Lung (tissue), 12 donors: ENCODE measurements around the gene PRXL2C. TPM values are rescaled to one million over a fixed set of nuclear protein-coding genes. Genes with fewer than 3 reads are reported as not detected.
"Not testable (repeated sequence)": the region's sequence is repeated elsewhere in the genome, so short reads cannot be mapped to it uniquely, and the experiment has no call there.

ENCODE experiments used
- ATAC-seq: fragments of 200-7000 bp; cut with Tn5 transposase; one replicate; pipeline ENCODE4 v1.9.1; 2020; ENCODE audit warnings: moderate number of reproducible peaks; ENCODE audit not compliant: insufficient read depth, low FRiP score
- DNase-seq, 3 donors: peaks; one replicate each; pipeline ENCODE4 v3.0.0-alpha.2; 2013 to 2017
- H3K27ac ChIP-seq, 2 donors: one replicate each; pipeline ENCODE4 v1.5.1; 2013; ENCODE audit warnings: mild to moderate bottlenecking in 2 of 2, moderate library complexity in 2 of 2, control low read depth in 1 of 2, inconsistent platforms in 1 of 2, low read depth in 1 of 2, low read length in 1 of 2
- H3K27me3 ChIP-seq, 3 donors: one replicate each; pipeline ENCODE4 v1.5.1; 2013; ENCODE audit warnings: low read length in 2 of 3; ENCODE audit not compliant: control insufficient read depth in 3 of 3, insufficient read depth in 3 of 3
- H3K36me3 ChIP-seq, 4 donors: one replicate each; pipeline ENCODE4 v1.5.1; 2013; ENCODE audit warnings: low read length in 4 of 4, mild to moderate bottlenecking in 1 of 4, moderate library complexity in 1 of 4; ENCODE audit not compliant: control insufficient read depth in 4 of 4, insufficient read depth in 4 of 4
- H3K4me1 ChIP-seq, 5 donors: one replicate each; pipeline ENCODE4 v1.5.1; 2013; ENCODE audit warnings: low read length in 5 of 5, mild to moderate bottlenecking in 2 of 5, moderate library complexity in 1 of 5; ENCODE audit not compliant: control insufficient read depth in 5 of 5, insufficient read depth in 5 of 5
- H3K4me3 ChIP-seq: one replicate; pipeline ENCODE4 v1.5.1; 2013; ENCODE audit warnings: mild to moderate bottlenecking, control low read depth, moderate library complexity
- H3K9ac ChIP-seq, 2 donors: one replicate each; pipeline ENCODE4 v1.5.1; 2013; ENCODE audit warnings: low read length in 2 of 2, control low read depth in 1 of 2; ENCODE audit not compliant: insufficient read depth in 1 of 2
- H3K9me3 ChIP-seq, 4 donors: one replicate each; pipeline ENCODE4 v1.5.1; 2013; ENCODE audit warnings: low read length in 3 of 4, mild to moderate bottlenecking in 1 of 4, moderate library complexity in 1 of 4; ENCODE audit not compliant: control insufficient read depth in 4 of 4, insufficient read depth in 3 of 4
- CTCF ChIP-seq: IDR thresholded peaks from 2 replicates; pipeline ENCODE4 v1.5.1; 2012; ENCODE audit warnings: mild to moderate bottlenecking; ENCODE audit errors: control extremely low read depth, extremely low read depth
- WGBS, 2 donors: extraction: QIAGEN DNeasy Blood & Tissue Kit; methylation state at CpG; one replicate each; pipeline ENCODE4 v1.1.7; 2013; 5-methylcytosine and 5-hydroxymethylcytosine counted together
- polyA plus RNA-seq, 2 donors: library from polyadenylated mRNA; stranded (reverse); fragments of 200-250 nt; gene quantifications; one replicate each; pipeline ENCODE4 v1.2.1, GENCODE V29; 2013
- total RNA-seq, 2 donors: library from RNA; depleted of rRNA in 1 of 2; stranded (reverse); fragments of >200 nt in 1 of 2; gene quantifications; one replicate each; pipeline ENCODE4 v1.2.1, GENCODE V29; 2014 to 2021
- donor health status: control.
- donor health status: control.
- donor health status: Bipolar disorder and iron deficiency.
- donor health status: healthy.
- donor health status: DM: yes; HTN: yes; CAD: no.

Gene PRXL2C
- total and polyA plus RNA-seq, 4 donors, result 10.2 to 25.3 (median 13.2) TPM

GRCh38 chr9:96680812-96681499 lies 25.8 kb upstream of the PRXL2C start:
- Histone ChIP-seq H3K4me3 (no peak overlapping the region), H3K4me1 (no peaks in the 10 kb centered on the region), H3K27me3 (no peaks in the 10 kb centered on the region), H3K27ac (no peak overlapping the region), H3K9ac (no peak overlapping the region), H3K36me3 (no peaks in the 10 kb centered on the region), H3K9me3 (no peaks in the 10 kb centered on the region)
- TF ChIP-seq CTCF, result no peak
- ATAC-seq (no peak), DNase-seq (no peak)
- 45 to 56% methylated on average over 4 of the region's 4 CpGs for WGBS, 2 donors

GRCh38 chr9:96674906-96675538 lies 19.9 kb upstream of the PRXL2C start:
- H3K27ac ChIP-seq, result no peak overlapping the region
- H3K27me3 ChIP-seq, result no peaks in the 10 kb centered on the region
- no peak overlapping the region for H3K9ac ChIP-seq
- peaks cover 0 to 2% (median 0%) of the 10 kb centered on the region in 4 donors for H3K9me3 ChIP-seq
- H3K36me3 ChIP-seq, result no peaks in the 10 kb centered on the region
- ATAC-seq (no peak), DNase-seq (no peak)
- TF ChIP-seq CTCF, result no peak
- H3K4me3 ChIP-seq, result no peak overlapping the region
- H3K4me1 ChIP-seq, result no peaks in the 10 kb centered on the region

- H3K27ac ChIP-seq, H3K27me3 ChIP-seq, H3K9ac ChIP-seq, DNase-seq, H3K36me3 ChIP-seq, H3K9me3 ChIP-seq, H3K4me1 ChIP-seq, H3K4me3 ChIP-seq, ATAC-seq: not testable (repeated sequence)
- 92% methylated on average over 4 of the region's 4 CpGs for WGBS, 2 donors
Measured at GRCh38 chr9:96673786-96674185, 18.7 kb upstream of the PRXL2C start.

- no peak overlapping the region for H3K9ac ChIP-seq
- H3K36me3 ChIP-seq, result no peaks in the 10 kb centered on the region
- ATAC-seq (no peak), DNase-seq (no peak)
- peaks cover 0 to 2% (median 0%) of the 10 kb centered on the region in 4 donors for H3K9me3 ChIP-seq
- no peaks in the 10 kb centered on the region for H3K27me3 ChIP-seq
- no peak overlapping the region for H3K4me3 ChIP-seq
- TF ChIP-seq CTCF, result no peak
- no peaks in the 10 kb centered on the region for H3K4me1 ChIP-seq
- no peak overlapping the region for H3K27ac ChIP-seq
- 92 to 94% methylated on average over 20 of the region's 20 CpGs for WGBS, 2 donors
Measured at GRCh38 chr9:96668868-96669534, 13.9 kb upstream of the PRXL2C start.
